ENCODE results near the gene SLC25A42.

Gene SLC25A42

DNA sequence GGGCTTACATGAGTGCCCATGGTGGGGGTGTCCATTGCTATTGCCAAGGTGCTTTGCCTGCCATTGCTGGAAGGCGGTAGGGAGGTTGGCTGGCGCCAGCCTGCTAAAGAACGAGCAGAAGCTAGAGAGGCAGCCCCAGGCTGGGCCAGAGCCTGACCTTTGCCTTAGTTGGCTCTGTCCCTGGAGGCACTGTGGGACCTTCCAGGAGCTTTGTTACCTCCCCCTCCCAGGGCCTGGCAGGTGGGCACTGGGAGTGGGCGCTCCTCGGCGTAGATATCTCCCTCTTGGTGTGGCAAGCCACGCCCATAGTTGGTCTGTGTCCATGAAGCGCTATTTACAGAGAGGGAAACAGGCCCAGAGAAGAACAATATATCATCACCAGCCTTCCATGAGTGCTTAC lies 2.3 kb upstream of the SLC25A42 start:
- H3K36me3 Mint-ChIP-seq (ENCODE audit: low read depth): peaks cover 9% of the 10 kb centered on the region
- H3K27me3 Mint-ChIP-seq (ENCODE audit: low read depth): no peaks in the 10 kb centered on the region
- no peaks in the 10 kb centered on the region for H3K9me3 Mint-ChIP-seq
- H3K27ac Mint-ChIP-seq: no peak overlapping the region
- H3K4me3 Mint-ChIP-seq: peak overlapping the region; percentile 51 to 86 (median 84)
- TF ChIP-seq, protein P1, sequence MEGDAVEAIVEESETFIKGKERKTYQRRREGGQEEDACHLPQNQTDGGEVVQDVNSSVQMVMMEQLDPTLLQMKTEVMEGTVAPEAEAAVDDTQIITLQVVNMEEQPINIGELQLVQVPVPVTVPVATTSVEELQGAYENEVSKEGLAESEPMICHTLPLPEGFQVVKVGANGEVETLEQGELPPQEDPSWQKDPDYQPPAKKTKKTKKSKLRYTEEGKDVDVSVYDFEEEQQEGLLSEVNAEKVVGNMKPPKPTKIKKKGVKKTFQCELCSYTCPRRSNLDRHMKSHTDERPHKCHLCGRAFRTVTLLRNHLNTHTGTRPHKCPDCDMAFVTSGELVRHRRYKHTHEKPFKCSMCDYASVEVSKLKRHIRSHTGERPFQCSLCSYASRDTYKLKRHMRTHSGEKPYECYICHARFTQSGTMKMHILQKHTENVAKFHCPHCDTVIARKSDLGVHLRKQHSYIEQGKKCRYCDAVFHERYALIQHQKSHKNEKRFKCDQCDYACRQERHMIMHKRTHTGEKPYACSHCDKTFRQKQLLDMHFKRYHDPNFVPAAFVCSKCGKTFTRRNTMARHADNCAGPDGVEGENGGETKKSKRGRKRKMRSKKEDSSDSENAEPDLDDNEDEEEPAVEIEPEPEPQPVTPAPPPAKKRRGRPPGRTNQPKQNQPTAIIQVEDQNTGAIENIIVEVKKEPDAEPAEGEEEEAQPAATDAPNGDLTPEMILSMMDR (IDR thresholded peaks at IDR 0.05; ENCODE audit: unreplicated experiment in 3 of 3): no peak
- H3K4me1 Mint-ChIP-seq: peaks cover 16% of the 10 kb centered on the region

DNA sequence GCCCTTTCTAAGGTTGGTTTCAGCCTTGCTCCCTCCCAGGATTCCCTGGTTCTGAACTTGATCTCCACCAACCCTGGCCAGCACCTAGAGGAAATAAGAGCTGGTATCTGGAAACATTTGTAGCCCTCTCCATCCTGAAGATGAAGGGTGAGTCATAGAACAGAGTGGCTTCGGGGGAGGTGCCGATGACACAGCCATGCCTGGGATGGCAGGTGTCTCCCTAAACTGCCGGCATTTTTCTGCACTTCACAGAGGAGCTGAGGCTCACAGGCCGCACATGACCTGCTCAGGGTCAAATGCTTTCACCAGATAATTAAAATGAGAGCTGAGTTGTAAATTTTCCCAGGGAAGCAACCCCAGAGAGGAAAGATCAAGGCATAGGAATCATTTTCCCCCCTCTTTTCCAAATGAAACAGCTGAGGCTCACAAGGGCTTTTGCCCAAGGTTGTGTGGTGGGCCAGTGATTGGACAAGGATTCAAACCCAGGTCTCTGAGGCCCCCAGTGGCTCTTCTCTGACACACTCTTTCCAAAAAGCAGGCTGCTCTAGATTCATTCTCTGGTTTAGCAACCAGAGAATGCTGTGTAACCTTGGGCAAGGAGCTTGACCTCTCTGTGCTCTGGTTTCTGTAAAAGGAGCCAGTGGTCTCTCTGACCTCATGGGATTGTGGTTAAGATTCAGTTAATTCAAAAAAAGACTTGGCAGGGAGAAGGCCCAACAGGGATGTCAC lies 1.2 kb upstream of the SLC25A42 start:
- TF ChIP-seq, protein P1 (IDR thresholded peaks at IDR 0.05; ENCODE audit: unreplicated experiment in 3 of 3): no peak
- H3K27me3 Mint-ChIP-seq (ENCODE audit: low read depth): no peaks in the 10 kb centered on the region
- H3K4me3 Mint-ChIP-seq: peak overlapping the region; percentile 84 to 86 (median 84)
- no peaks in the 10 kb centered on the region for H3K9me3 Mint-ChIP-seq
- peak overlapping the region in 1 of 3 experiments; percentile 42 for H3K27ac Mint-ChIP-seq
- peaks cover 22% of the 10 kb centered on the region for H3K4me1 Mint-ChIP-seq
- peaks cover 9% of the 10 kb centered on the region for H3K36me3 Mint-ChIP-seq (ENCODE audit: low read depth)

DNA sequence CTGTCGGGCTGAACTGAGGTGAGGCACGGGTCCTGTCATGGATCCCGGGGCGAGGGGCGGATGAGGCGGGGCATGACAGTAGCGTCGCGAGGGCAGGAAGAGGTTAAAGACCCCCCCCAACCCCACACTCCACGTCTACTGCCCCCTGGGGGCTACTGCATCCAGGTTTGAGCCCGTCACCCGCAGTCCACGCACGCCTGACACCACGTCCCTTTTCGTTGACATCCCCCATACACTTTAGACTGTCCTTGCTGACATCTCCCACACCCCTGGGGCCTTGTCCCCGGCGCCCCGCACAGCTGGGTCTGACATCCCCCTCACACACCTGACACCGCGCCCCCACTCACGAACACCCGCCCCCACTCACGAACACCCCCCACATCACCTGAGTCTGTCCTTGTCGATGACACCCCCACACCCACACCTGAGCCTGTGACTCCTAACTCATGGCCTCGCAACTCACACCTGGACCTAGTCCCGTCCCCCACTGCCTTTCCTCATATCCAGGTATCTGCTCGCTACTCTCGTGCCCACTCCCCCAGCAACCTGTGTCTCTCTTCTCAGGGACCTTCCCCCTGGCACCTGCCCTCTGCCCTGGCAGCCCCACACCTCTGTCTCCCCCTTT lies 416 bp downstream of the SLC25A42 start:
- Mint-ChIP-seq H3K36me3 (ENCODE audit: low read depth) (peaks cover 6% of the 10 kb centered on the region), H3K9me3 (no peaks in the 10 kb centered on the region), H3K4me3 (peak overlapping the region; percentile 84 to 86 (median 84)), H3K27ac (peak overlapping the region in 2 of 3 experiments; percentile 5 to 70), H3K27me3 (ENCODE audit: low read depth) (no peaks in the 10 kb centered on the region), H3K4me1 (peaks cover 26% of the 10 kb centered on the region)
- TF ChIP-seq, protein P1 (IDR thresholded peaks at IDR 0.05; ENCODE audit: unreplicated experiment in 3 of 3): peak; percentile 30 to 41 (median 31)

- TF ChIP-seq, protein P1 (IDR thresholded peaks at IDR 0.05; ENCODE audit: unreplicated experiment in 3 of 3): no peak
- peak overlapping the region in 2 of 3 experiments; percentile 5 to 72 for H3K27ac Mint-ChIP-seq
- H3K4me1 Mint-ChIP-seq: peaks cover 31% of the 10 kb centered on the region
Observed at GRCh38 chr19:19064811-19065745, 1.3 kb downstream of the SLC25A42 start.

GRCh38 chr19:19067276-19068072 lies 3.7 kb downstream of the SLC25A42 start:
- H3K27ac Mint-ChIP-seq: no peak overlapping the region
- peaks cover 28% of the 10 kb centered on the region for H3K4me1 Mint-ChIP-seq
- H3K27me3 Mint-ChIP-seq (ENCODE audit: low read depth): no peaks in the 10 kb centered on the region
- H3K9me3 Mint-ChIP-seq: no peaks in the 10 kb centered on the region
- no peaks in the 10 kb centered on the region for H3K36me3 Mint-ChIP-seq (ENCODE audit: low read depth)
- peak overlapping the region in 1 of 3 experiments; percentile 52 for H3K4me3 Mint-ChIP-seq
- TF ChIP-seq, protein P1 (IDR thresholded peaks at IDR 0.05; ENCODE audit: unreplicated experiment in 3 of 3): no peak

More at GRCh38 chr19:19064811-19065745, 1.3 kb downstream of the SLC25A42 start:
- H3K9me3 Mint-ChIP-seq: no peaks in the 10 kb centered on the region
- H3K4me3 Mint-ChIP-seq: peak overlapping the region; percentile 84 to 86 (median 84)
- H3K27me3 Mint-ChIP-seq (ENCODE audit: low read depth): no peaks in the 10 kb centered on the region
- H3K36me3 Mint-ChIP-seq (ENCODE audit: low read depth): no peaks in the 10 kb centered on the region

Data from nephron (organoid).